NCI-H82 treated with DMSO at 0.1 percent for 48 hours (cell line): ENCODE data around the gene SPACA6.
A peak's percentile ranks its signal among the peaks of the same experiment; 100 is the strongest.
"Not testable (repeated sequence)": the region's sequence is repeated elsewhere in the genome, so short reads cannot be mapped to it uniquely, and the experiment has no call there.

ENCODE experiments used
- DNase-seq: peaks from one replicate; lab custom pipeline; 2025; ENCODE audit not compliant: unreplicated experiment; lab: John Stamatoyannopoulos, UW

Gene SPACA6

DNA sequence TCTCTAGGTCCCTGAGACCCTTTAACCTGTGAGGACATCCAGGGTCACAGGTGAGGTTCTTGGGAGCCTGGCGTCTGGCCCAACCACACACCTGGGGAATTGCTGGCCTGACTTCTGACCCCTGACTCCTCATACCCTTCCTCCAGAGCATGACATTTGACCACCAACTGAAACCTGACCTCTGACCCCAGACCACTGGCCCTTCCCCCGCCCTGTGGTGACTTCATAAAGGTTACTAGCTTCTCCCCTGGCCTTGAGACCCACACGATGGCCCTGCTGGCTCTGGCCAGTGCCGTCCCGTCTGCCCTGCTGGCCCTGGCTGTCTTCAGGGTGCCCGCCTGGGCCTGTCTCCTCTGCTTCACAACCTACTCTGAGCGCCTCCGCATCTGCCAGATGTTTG lies at the start of gene SPACA6:
Gene SPACA6, plus strand, starts transcription at position 71 of the 400 bp plus-strand sequence. Its CDS starts 197 bp downstream, at position 268.
- DNase-seq: no peak

- DNase-seq: no peak
Observed at GRCh38 chr19:51644636-51645271, 48.4 kb upstream of the SPACA6 start.

DNA sequence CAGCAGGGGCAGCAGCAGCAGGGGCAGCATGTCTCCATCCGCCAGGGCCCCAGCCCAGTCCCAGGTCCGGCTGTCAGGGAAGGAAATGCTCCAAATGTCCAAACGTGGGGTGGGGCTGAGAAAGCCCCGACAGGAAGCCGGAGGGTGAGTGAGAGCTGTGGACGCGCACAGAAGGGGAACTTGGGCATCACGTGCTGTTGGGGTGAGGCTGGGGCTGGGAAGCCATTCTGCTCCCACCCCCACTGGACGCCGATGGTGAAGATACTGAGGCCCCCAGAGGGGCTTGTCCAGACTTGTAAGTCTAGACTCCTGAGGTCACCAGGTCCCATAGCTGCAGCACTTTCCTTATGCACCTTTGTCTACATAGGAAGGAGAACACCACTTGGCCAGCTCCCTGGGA lies 46.4 kb upstream of the SPACA6 start, which contains the start of gene SIGLEC14:
Gene SIGLEC14, minus strand, starts transcription at position 96 of the 400 bp plus-strand sequence. Its CDS starts 66 bp downstream, at position 30.
- not testable (repeated sequence) for DNase-seq

DNA sequence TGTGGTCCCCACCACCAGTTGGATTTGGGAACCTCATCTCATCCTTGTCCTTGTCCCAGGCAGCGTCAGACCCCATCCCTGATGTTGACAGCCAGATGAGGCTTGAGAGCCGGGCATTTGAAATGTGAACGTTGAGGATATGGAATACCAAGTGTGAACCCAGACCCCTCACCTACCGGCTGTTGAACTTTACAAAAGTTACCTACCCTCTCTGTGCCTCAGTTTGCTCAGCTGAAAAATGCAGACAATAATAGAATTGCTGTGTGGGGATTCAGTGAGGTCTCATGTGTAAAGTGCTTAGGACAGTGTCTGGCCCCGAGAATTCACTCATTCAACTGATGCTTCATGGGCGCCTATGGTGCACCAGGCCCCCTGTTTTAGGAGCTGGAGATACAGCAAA lies 45.8 kb upstream of the SPACA6 start:
- no peak for DNase-seq

DNA sequence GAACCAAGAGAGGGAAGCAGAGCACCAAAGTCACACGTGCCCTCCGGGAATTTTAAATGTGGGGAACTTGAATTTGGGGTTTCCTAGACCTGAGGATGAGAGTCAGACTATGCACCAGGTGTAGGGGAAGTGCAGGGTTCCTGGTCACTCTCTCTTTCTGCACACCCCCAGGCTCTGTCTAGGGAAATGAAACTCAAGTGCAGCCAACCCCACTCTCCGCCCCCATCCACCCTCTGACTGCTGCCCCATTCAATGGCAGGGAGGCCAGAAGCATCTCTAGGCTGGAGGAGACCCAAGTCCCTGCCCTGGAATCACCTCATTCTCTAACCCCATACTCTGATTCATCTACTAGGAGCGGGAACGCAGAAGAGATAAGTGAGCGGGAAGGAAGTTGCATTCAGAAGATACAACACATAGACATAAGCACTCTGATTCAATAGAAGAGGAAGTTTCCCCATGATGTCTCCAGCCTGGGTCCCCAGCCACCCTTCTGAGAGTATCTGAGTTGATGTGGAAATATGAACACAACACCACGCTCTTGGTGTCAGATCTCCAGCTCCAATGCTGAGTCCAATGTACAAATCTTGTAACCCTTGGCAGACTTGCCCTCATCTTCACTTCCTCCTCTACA lies 41.8 kb upstream of the SPACA6 start:
- no peak for DNase-seq

DNA sequence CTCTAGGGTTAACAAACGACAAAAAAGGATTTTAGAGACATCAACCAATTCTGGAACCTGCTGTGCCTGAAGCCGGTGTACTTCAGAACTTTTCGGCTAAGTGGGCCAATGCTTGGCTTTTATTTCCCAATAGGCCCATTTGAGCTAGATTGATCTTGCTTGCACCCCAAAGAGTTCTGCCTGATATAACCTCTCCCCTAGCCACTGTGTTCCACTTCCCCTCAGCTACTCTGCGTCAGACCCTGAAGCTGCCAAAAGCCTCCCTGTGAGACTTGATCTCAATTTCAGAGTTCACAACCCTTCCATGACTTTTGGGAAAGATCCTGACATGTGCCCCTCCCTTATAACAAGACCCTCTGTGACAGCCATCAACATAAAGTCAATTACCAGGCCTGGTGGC lies 40.9 kb upstream of the SPACA6 start:
- DNase-seq: no peak

DNA sequence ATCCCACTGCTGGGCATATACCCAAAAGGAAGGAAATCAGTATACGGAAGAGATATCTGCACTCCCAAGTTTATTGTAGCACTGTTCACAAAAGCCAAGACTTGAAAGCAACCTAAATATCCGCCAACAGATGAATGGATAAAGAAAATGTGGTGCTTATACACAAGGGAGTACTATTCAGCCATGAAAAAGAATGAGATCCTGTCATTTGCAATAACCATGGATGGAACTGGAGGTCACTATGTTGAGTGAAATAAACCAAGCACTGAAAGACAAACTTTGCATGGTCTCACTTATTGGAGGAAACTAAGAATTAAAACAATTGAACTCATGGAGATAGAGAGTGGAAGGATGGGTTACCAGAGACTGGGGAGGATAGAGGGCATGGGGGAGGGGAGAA lies 40.0 kb upstream of the SPACA6 start:
- DNase-seq: no peak

- no peak for DNase-seq
Observed at GRCh38 chr19:51654783-51655182, 38.3 kb upstream of the SPACA6 start.

GRCh38 chr19:51660975-51661600 lies 32.0 kb upstream of the SPACA6 start:
- DNase-seq: peak; percentile 23

GRCh38 chr19:51663650-51664049 lies 29.5 kb upstream of the SPACA6 start:
- no peak for DNase-seq

- no peak for DNase-seq
Observed at GRCh38 chr19:51664131-51664530, 29.0 kb upstream of the SPACA6 start.

GRCh38 chr19:51664997-51665396 lies 28.1 kb upstream of the SPACA6 start:
- DNase-seq: no peak

- DNase-seq: no peak
Observed at GRCh38 chr19:51668216-51668615, 24.9 kb upstream of the SPACA6 start.

- not testable (repeated sequence) for DNase-seq
Observed at GRCh38 chr19:51675911-51676565, 17.1 kb upstream of the SPACA6 start.

- no peak for DNase-seq
Observed at GRCh38 chr19:51676566-51677083, 16.5 kb upstream of the SPACA6 start.

GRCh38 chr19:51680474-51680873 lies 12.7 kb upstream of the SPACA6 start:
- no peak for DNase-seq

- DNase-seq: no peak
Observed at GRCh38 chr19:51681286-51681941, 11.7 kb upstream of the SPACA6 start.

DNA sequence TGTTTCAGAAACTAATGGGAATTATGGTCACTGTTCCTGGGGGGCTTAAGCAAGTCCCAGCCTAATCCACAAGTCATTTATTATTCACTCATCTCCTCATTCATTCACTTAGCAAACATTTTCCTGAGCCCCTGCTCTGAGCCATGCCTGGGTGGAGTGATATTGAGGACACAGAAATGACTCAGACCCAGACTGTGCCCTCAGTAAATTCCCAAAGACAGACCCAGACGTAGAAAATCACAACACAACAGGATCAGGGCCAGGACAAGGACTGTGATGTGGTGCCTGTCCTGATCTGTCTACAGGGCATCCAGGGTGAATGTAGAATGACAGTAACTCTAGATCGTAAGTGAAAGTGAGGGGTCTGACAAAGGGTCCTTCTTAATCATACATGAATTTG lies 7.0 kb upstream of the SPACA6 start:
- DNase-seq: no peak

GRCh38 chr19:51687791-51688670 lies 5.1 kb upstream of the SPACA6 start:
- no peak for DNase-seq
